Dendritic cell treated with granulocyte-macrophage colony-stimulating factor and Interleukin-4, amounts not matched to agents 40 ng/mL and 50 ng/mL, for 4 days (primary cell): ENCODE results near the gene ASB1.
A peak's percentile ranks its signal among the peaks of the same experiment; 100 is the strongest.

ENCODE experiments used
- H3K27ac Mint-ChIP-seq: one replicate; pipeline ENCODE4 v1.8.0; 2022; ENCODE audit warnings: mild to moderate bottlenecking, mixed read lengths
- H3K27me3 Mint-ChIP-seq: one replicate; pipeline ENCODE4 v1.8.0; 2022; ENCODE audit warnings: mild to moderate bottlenecking, mixed read lengths
- H3K36me3 Mint-ChIP-seq: one replicate; pipeline ENCODE4 v1.8.0; 2022; ENCODE audit warnings: low read depth, mixed read lengths
- H3K4me1 Mint-ChIP-seq: one replicate; pipeline ENCODE4 v1.8.0; 2022; ENCODE audit warnings: low read depth, mixed read lengths
- H3K4me3 Mint-ChIP-seq: one replicate; pipeline ENCODE4 v1.8.0; 2022; ENCODE audit warnings: mild to moderate bottlenecking, moderate library complexity, mixed read lengths
- H3K9me3 Mint-ChIP-seq: one replicate; pipeline ENCODE4 v1.8.0; 2022; ENCODE audit warnings: mixed read lengths
- intact Hi-C: fragments of 100-400 bp; cut with micrococcal nuclease; formaldehyde crosslinking; loops from one replicate; pipeline ENCODE4 v1.15.0; 2022

Gene ASB1

GRCh38 chr2:238426568-238427434 is at the start of gene ASB1:
TSS of gene ASB1 (plus strand) at chr2:238426927. CDS start at chr2:238427071, 144 bp downstream.
- intact Hi-C loops = loop anchor here (10.0 kb wide), 1 partner anchor 52 kb away; no protein-coding TSS in a partner anchor
- Mint-ChIP-seq H3K9me3 (no peaks in the 10 kb centered on the region), H3K27me3 (peaks cover 7% of the 10 kb centered on the region), H3K36me3 (peaks cover 18% of the 10 kb centered on the region), H3K4me3 (peak within 1 kb of the TSS; percentile 83), H3K4me1 (peaks cover 45% of the 10 kb centered on the region), H3K27ac (peak within 1 kb of the TSS; percentile 87)

GRCh38 chr2:238378230-238379095 is 48.3 kb upstream of the ASB1 start:
- intact Hi-C loops = loop anchor here (10.0 kb wide), 2 partner anchors 46 to 246 kb away; partner anchors contain the start of gene ASB1
- H3K4me1 Mint-ChIP-seq = peaks cover 76% of the 10 kb centered on the region
- H3K4me3 Mint-ChIP-seq = no peak overlapping the region
- H3K36me3 Mint-ChIP-seq = no peaks in the 10 kb centered on the region
- peaks cover 6% of the 10 kb centered on the region for H3K9me3 Mint-ChIP-seq
- no peaks in the 10 kb centered on the region for H3K27me3 Mint-ChIP-seq
- H3K27ac Mint-ChIP-seq = no peak overlapping the region

DNA sequence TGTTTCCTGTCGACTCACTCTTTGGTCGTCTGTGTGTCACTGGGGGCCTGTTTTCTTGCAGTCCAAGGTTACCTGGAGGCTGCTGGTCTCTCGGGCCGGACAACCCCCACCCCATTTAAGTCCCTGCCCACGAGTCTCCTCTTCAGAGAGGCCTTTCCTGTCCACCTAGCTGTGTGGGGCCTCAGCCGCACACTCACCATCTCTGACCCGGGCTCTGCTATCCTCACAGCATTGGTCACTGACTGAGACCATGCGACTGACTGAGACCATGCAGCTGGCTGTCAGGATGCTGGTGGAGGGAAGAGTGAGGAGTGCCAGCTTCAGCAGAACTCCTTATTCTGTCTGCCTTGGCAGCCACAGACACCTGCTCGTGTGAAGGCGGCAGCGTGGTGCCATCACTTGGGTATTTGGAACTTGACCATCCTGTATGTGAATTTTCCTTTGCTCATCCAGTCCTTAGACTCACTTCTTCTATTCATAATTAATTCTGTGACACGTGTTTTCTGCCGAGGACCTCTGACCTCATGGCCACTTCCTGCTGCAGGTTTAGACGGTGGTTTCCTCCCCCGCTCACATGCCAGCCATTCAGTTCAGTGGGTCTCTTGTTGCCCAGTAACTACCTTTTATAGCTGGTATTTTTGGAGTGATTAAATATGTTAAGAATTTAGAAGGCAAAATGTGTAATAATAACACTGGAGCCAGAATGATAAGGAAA is 47.5 kb upstream of the ASB1 start:
- Mint-ChIP-seq H3K27me3 (no peaks in the 10 kb centered on the region), H3K4me3 (no peak overlapping the region), H3K36me3 (no peaks in the 10 kb centered on the region), H3K27ac (no peak overlapping the region), H3K4me1 (peaks cover 76% of the 10 kb centered on the region), H3K9me3 (no peaks in the 10 kb centered on the region)
- intact Hi-C loops = loop anchor here (10.0 kb wide), 2 partner anchors 46 to 246 kb away; partner anchors contain the start of gene ASB1

- Mint-ChIP-seq H3K4me3 (no peak overlapping the region), H3K4me1 (peaks cover 65% of the 10 kb centered on the region), H3K27ac (no peak overlapping the region), H3K9me3 (no peaks in the 10 kb centered on the region), H3K27me3 (no peaks in the 10 kb centered on the region), H3K36me3 (no peaks in the 10 kb centered on the region)
- intact Hi-C loops = no loop called here
Observed at GRCh38 chr2:238380336-238380735, 46.4 kb upstream of the ASB1 start.

DNA sequence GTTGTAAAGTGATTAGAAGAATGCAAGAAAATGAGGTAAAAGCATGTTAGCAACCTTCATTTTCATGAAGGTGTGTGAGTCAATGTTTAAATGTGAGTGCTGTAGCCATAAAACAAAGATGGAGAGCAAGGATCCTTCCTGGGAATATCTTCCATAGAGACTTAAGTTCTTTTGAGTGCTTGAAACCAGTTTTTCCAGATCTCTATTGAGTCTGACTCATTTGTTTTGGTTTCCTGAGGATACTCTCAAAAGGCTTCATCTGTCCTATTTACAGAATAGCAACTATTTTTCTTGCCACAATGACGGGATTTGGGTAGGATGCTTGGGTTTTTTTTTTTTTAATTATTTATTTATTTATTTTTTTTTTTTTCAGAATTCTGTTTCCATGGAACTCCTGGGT is 45.9 kb upstream of the ASB1 start:
- H3K27me3 Mint-ChIP-seq = no peaks in the 10 kb centered on the region
- no peak overlapping the region for H3K4me3 Mint-ChIP-seq
- H3K9me3 Mint-ChIP-seq = no peaks in the 10 kb centered on the region
- no peaks in the 10 kb centered on the region for H3K36me3 Mint-ChIP-seq
- intact Hi-C loops = no loop called here
- peak overlapping the region; percentile 6 for H3K27ac Mint-ChIP-seq
- H3K4me1 Mint-ChIP-seq = peaks cover 67% of the 10 kb centered on the region

DNA sequence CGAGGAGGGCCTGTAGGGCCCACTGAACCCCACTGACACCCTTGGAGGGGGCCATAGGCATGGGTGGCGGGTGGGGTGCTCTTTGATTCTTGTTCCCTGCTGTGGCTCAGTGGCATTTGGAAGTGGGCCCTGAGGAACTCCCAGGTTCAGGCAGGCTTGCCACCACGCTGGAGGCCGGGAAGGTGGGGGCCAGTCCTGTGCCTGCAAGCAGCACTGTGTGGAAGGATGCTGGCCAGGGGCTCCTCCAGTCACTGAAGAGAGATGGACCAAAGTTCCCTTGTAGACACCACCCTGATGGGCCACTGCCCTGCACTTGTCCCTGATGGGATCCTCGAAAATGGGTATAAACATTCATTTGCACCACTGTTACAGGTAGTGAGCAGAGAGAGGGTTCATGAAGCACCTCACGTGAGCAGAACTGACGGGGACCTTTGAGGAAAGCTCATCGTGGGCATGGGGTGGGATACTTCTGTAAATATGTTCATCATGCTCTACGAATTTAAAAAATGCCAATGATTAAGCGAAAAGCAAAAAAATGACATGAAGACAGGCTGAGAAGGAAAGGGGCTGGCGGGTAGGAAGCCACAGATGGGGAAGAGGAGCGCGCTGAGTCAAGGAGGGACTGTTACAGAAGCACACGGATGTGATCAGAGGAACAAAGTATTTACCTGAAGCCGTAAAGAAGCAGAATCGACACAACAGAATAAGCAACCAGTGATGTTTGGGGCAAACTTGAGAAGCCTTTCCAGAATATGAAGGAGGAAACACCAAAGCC is 45.2 kb upstream of the ASB1 start:
- intact Hi-C loops = no loop called here
- Mint-ChIP-seq H3K36me3 (no peaks in the 10 kb centered on the region), H3K4me1 (peaks cover 70% of the 10 kb centered on the region), H3K9me3 (no peaks in the 10 kb centered on the region), H3K27ac (peak overlapping the region; percentile 6), H3K4me3 (no peak overlapping the region), H3K27me3 (no peaks in the 10 kb centered on the region)

- intact Hi-C loops = no loop called here
- Mint-ChIP-seq H3K9me3 (no peaks in the 10 kb centered on the region), H3K4me3 (no peak overlapping the region), H3K36me3 (no peaks in the 10 kb centered on the region), H3K27ac (no peak overlapping the region), H3K4me1 (peaks cover 61% of the 10 kb centered on the region), H3K27me3 (no peaks in the 10 kb centered on the region)
Observed at GRCh38 chr2:238382381-238382781, 44.3 kb upstream of the ASB1 start.

DNA sequence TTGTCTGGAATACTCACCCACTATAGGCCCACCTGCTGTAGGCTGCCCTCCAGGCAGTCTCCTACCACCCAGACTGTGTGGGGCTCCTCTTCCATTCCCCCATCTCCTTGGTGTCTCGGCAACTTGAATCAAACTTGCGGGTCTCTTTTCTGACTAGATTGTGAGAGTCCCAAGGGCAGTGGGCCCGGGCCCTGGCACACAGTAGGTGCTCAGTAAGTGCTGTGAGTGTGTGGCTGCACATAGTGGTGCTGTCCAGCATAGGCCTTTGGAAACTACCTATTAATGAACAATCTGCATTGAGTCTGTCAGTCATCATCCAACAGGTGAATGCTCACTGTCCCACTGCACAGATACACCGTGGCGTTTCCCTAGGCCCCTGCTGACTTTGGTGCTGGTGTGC is 43.6 kb upstream of the ASB1 start:
- H3K27me3 Mint-ChIP-seq = no peaks in the 10 kb centered on the region
- no peak overlapping the region for H3K27ac Mint-ChIP-seq
- peaks cover 67% of the 10 kb centered on the region for H3K4me1 Mint-ChIP-seq
- no peaks in the 10 kb centered on the region for H3K9me3 Mint-ChIP-seq
- intact Hi-C loops = no loop called here
- no peaks in the 10 kb centered on the region for H3K36me3 Mint-ChIP-seq
- no peak overlapping the region for H3K4me3 Mint-ChIP-seq

DNA sequence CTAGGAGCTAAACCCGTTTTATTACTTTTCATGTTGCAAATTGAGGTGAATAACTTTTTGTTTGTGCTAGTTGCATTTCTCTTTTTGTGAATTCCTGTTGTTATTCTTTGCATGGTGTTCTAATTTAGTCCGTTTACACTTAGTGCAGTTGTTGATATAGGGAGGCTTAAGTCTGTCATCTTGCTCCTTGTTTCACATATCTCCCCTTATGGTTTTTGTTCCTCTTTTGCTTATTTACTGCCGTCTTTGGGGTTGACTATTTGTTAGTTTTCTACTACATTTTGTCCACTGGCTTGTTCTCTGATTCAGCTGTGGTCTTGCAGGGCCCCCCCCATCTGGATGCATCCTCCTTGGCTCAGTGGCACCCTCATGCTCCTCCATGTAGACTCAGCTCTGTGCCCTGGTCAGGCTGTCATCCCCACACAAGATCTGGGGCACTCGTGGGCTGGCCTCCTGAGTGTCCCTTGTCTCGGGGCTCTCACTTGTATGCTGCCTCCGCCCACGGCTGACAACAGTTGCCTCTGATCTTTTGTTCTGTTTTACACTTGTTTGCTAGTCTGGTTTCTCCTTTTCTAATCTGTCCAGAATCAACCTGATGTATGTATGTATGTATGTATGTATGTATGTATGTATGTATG is 42.9 kb upstream of the ASB1 start:
- no peaks in the 10 kb centered on the region for H3K9me3 Mint-ChIP-seq
- no peaks in the 10 kb centered on the region for H3K27me3 Mint-ChIP-seq
- H3K4me1 Mint-ChIP-seq = peaks cover 65% of the 10 kb centered on the region
- intact Hi-C loops = loop anchor here (2.0 kb wide), 1 partner anchor 13 kb away; no protein-coding TSS in a partner anchor
- no peaks in the 10 kb centered on the region for H3K36me3 Mint-ChIP-seq
- H3K4me3 Mint-ChIP-seq = no peak overlapping the region
- peak overlapping the region; percentile 55 for H3K27ac Mint-ChIP-seq

- H3K4me3 Mint-ChIP-seq = no peak overlapping the region
- intact Hi-C loops = no loop called here
- no peaks in the 10 kb centered on the region for H3K27me3 Mint-ChIP-seq
- peaks cover 45% of the 10 kb centered on the region for H3K4me1 Mint-ChIP-seq
- no peak overlapping the region for H3K27ac Mint-ChIP-seq
- H3K9me3 Mint-ChIP-seq = no peaks in the 10 kb centered on the region
- H3K36me3 Mint-ChIP-seq = no peaks in the 10 kb centered on the region
Observed at GRCh38 chr2:238387332-238387731, 39.4 kb upstream of the ASB1 start.

DNA sequence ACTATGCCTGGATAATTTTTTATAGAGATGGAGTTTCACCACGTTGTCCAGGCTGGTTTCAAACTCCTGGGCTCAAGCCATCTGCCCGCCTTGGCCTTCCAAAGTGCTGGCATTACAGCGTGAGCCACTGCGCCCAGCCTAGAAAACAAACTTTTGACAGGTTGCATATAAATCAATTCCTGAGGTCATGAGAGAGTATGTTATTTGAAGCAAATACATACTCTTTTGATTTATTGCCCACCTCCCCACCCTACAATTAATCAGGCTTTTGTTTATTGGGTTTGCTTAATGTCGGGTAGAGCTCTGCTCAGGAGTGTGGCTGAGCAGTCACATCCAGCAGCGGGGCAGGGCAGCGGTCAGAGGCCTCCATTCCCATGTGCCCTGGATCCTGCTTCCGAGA is 37.9 kb upstream of the ASB1 start:
- Mint-ChIP-seq H3K9me3 (no peaks in the 10 kb centered on the region), H3K4me3 (no peak overlapping the region), H3K27ac (no peak overlapping the region), H3K4me1 (peaks cover 34% of the 10 kb centered on the region), H3K27me3 (no peaks in the 10 kb centered on the region), H3K36me3 (no peaks in the 10 kb centered on the region)
- intact Hi-C loops = no loop called here

GRCh38 chr2:238389988-238390589 is 36.6 kb upstream of the ASB1 start:
- no peak overlapping the region for H3K4me3 Mint-ChIP-seq
- intact Hi-C loops = no loop called here
- H3K36me3 Mint-ChIP-seq = no peaks in the 10 kb centered on the region
- H3K27ac Mint-ChIP-seq = no peak overlapping the region
- peaks cover 29% of the 10 kb centered on the region for H3K4me1 Mint-ChIP-seq
- H3K9me3 Mint-ChIP-seq = no peaks in the 10 kb centered on the region
- no peaks in the 10 kb centered on the region for H3K27me3 Mint-ChIP-seq
